ENCODE data around the gene TDG.
"Not testable (repeated sequence)": the region's sequence is repeated elsewhere in the genome, so short reads cannot be mapped to it uniquely, and the experiment has no call there.

The TDG gene

DNA sequence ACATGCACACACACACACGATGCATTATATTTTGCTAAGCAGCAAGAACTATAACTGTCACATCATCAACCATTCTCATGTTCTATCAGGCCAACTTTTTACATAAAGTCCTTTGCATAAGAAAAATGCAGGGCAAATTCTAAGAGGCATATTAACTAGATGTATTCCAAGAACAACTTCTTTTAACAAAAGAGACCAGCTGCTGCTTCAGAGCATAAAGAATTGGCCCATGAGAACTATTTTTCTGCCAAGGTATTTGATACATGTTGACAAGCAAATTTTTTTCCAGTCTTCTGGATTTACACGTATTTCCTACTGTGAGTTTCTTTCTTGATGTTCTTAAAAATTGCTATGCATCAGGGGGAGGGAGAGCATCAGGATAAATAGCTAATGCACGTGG is 57.1 kb downstream of the TDG start:
- no peak for DNase-seq (ENCODE audit: low read depth in 2 of 2)

DNA sequence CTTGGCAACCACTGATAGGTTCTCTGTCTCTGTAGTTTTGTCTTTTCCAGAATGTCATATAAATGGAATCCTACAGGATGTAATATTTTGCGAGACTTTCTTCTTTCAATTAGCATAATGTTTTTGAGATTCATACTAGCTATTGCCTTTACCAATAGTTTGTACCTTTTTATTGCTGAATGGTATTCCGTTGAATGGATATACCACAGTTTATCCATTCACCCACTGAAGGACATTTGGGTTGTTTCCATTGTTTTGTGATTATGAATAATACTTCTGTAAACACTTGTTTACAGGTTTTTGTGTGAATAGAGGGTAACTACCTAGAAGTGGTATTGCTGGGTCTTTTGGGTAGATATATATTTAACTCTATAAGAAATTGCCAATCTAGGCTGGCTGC is 58.0 kb downstream of the TDG start:
- DNase-seq (ENCODE audit: low read depth in 2 of 2), result no peak

DNA sequence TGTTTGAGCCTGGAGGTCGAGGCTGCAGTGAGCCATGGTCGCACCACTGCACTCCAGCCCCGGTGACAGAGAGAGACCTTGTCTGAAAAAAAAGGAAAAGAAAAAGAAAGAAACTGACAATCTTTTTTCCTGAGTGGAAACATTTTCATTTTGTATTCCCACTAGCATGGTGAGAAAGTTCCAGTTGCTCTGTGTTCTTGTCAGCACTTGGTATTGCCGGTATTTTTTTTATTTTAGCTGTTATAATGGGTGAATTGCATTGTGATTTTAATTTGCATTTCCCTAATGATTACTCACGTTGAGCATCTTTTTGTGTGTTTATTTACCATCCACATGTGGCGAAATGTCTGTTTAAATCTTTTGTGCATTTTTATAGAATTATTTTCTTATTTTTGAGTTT is 58.7 kb downstream of the TDG start:
- DNase-seq (ENCODE audit: low read depth in 2 of 2), result no peak

DNA sequence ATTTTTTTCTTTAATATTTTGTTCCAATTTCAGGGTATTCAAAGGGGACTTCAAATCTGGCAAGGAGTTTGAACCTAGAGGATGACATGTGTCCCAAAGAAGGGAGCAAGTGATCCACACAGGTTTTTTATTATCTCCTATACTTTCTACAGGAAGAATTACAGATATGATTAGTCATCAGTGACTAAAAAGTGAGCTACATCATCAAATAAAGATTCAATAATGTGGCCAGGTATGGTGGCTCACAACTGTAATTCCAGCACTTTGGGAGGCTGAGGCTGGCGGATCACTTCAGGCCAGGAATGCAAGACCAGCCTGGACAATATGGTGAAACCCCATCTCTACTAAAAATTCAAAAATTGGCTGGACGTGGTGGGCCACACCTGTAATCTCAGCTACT is 60.1 kb downstream of the TDG start:
- no peak for DNase-seq (ENCODE audit: low read depth in 2 of 2)

DNA sequence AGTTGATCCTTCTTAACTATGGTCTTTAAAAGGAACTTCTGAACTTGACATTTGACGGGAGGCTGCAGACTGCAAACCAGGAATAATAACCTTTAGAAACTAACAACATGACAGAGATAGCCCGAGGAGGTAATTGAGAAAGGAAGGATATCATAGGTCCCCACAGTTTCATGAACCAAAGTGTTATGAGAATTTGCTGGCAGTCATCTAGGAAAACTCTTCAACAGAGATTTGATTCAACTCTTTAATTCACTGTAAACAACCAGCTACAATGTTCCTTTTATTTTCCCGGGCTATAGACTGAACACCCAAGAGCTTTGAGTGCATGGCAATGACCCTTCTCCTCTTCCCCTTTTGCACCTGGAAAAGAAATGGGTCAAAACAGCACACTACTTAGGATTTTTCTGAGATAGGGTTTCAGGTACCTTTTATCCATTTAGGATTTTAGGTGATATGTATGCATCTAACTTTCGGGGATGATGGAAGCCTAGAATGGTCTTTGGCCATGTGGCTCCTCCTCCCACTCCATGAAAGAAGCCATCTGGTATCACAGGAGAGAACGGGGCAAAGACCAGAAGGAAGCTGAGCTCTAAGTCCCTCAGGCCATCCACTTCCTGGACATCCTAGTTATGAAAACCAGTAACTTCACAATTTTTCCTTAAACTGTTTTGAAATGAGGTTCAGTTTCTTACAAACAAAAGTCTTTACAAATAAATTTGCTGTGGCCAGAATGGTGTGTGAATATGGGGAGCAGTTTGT is 61.3 kb downstream of the TDG start:
- DNase-seq (ENCODE audit: low read depth in 2 of 2), result no peak

DNA sequence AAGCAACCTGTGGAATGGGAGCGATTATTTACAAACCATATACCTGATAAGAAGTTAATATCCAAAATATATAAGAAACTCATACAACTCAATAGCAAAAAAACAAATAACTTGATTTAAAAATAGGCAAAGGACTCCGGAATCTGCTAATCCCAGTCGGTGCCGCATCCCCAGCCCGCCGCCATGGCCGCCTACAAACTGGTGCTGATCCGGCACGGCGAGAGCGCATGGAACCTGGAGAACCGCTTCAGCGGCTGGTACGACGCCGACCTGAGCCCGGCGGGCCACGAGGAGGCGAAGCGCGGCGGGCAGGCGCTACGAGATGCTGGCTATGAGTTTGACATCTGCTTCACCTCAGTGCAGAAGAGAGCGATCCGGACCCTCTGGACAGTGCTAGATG is 64.9 kb downstream of the TDG start:
- DNase-seq (ENCODE audit: low read depth in 2 of 2), result not testable (repeated sequence)

DNA sequence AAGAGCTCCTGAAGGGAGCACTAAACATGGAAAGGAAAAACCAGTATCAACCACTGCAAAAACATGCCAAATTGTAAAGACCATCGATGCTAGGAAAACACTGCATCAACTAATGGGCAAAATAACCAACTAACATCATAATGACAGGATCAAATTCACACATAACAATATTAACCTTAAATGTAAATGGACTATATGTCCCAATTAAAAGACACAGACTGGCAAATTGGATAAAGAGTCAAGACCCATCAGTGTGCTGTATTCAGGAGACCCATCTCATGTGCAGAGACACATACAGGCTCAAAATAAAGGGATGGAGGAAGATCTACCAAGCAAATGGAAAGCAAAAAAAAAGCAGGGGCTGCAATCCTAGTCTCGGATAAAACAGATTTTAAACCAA is 70.5 kb downstream of the TDG start:
- not testable (repeated sequence) for DNase-seq (ENCODE audit: low read depth in 2 of 2)

Data from fibroblast of skin of left biceps (primary cell).